ENCODE data around the gene TBX18. TPM values are rescaled to one million over a fixed set of nuclear protein-coding genes. Genes with fewer than 3 reads are reported as not detected.

The TBX18 gene
- total RNA-seq, 2 experiments from 2014 or later, result not detected

- DNase-seq (no peak), ATAC-seq (no peak)
- H3K4me3 Mint-ChIP-seq, result no peak overlapping the region
- peaks cover 1% of the 10 kb centered on the region for H3K27me3 Mint-ChIP-seq
- H3K36me3 Mint-ChIP-seq (ENCODE audit: low read depth), result no peaks in the 10 kb centered on the region
- H3K27ac Mint-ChIP-seq, result no peak overlapping the region
- intact Hi-C loops (cut with micrococcal nuclease), result no loop called here
- H3K4me1 Mint-ChIP-seq (ENCODE audit: low read depth), result no peaks in the 10 kb centered on the region
- TF ChIP-seq CTCF (IDR thresholded peaks at IDR 0.05), result no peak
- ChIA-PET POLR2A (no interaction called here), CTCF (no interaction called here)
- H3K9me3 Mint-ChIP-seq, result peaks cover 4% of the 10 kb centered on the region
Observed at GRCh38 chr6:84651583-84651982, 112.8 kb downstream of the TBX18 start.

GRCh38 chr6:84648444-84648843 lies 116.0 kb downstream of the TBX18 start:
- ChIA-PET POLR2A (no interaction called here), CTCF (no interaction called here)
- no peaks in the 10 kb centered on the region for H3K4me1 Mint-ChIP-seq (ENCODE audit: low read depth)
- intact Hi-C loops (cut with micrococcal nuclease), result no loop called here
- ATAC-seq (no peak), DNase-seq (no peak)
- H3K4me3 Mint-ChIP-seq, result no peak overlapping the region
- no peaks in the 10 kb centered on the region for H3K36me3 Mint-ChIP-seq (ENCODE audit: low read depth)
- H3K27me3 Mint-ChIP-seq, result peaks cover 1% of the 10 kb centered on the region
- no peak for TF ChIP-seq CTCF (IDR thresholded peaks at IDR 0.05)
- no peak overlapping the region for H3K27ac Mint-ChIP-seq
- peaks cover 4% of the 10 kb centered on the region for H3K9me3 Mint-ChIP-seq

- ChIA-PET POLR2A (no interaction called here), CTCF (no interaction called here)
- Mint-ChIP-seq H3K27ac (no peak overlapping the region), H3K27me3 (peaks cover 1% of the 10 kb centered on the region), H3K4me1 (ENCODE audit: low read depth) (no peaks in the 10 kb centered on the region), H3K9me3 (peaks cover 4% of the 10 kb centered on the region), H3K4me3 (no peak overlapping the region), H3K36me3 (ENCODE audit: low read depth) (no peaks in the 10 kb centered on the region)
- no peak for TF ChIP-seq CTCF (IDR thresholded peaks at IDR 0.05)
- ATAC-seq, result no peak
- DNase-seq, result no peak
- intact Hi-C loops (cut with micrococcal nuclease), result no loop called here
Observed at GRCh38 chr6:84645563-84646266, 118.7 kb downstream of the TBX18 start.

- Mint-ChIP-seq H3K4me3 (no peak overlapping the region), H3K36me3 (ENCODE audit: low read depth) (no peaks in the 10 kb centered on the region), H3K27me3 (peaks cover 1% of the 10 kb centered on the region), H3K4me1 (ENCODE audit: low read depth) (no peaks in the 10 kb centered on the region), H3K27ac (no peak overlapping the region), H3K9me3 (peaks cover 4% of the 10 kb centered on the region)
- ChIA-PET CTCF (no interaction called here), POLR2A (no interaction called here)
- no peak for DNase-seq
- no peak for ATAC-seq
- no peak for TF ChIP-seq CTCF (IDR thresholded peaks at IDR 0.05)
- intact Hi-C loops (cut with micrococcal nuclease), result no loop called here
Observed at GRCh38 chr6:84645000-84645399, 119.4 kb downstream of the TBX18 start.

GRCh38 chr6:84643778-84644177 lies 120.6 kb downstream of the TBX18 start:
- intact Hi-C loops (cut with micrococcal nuclease), result no loop called here
- H3K4me1 Mint-ChIP-seq (ENCODE audit: low read depth), result no peaks in the 10 kb centered on the region
- DNase-seq, result no peak
- H3K27ac Mint-ChIP-seq, result no peak overlapping the region
- H3K27me3 Mint-ChIP-seq, result peaks cover 1% of the 10 kb centered on the region
- H3K4me3 Mint-ChIP-seq, result no peak overlapping the region
- ATAC-seq, result no peak
- no peaks in the 10 kb centered on the region for H3K36me3 Mint-ChIP-seq (ENCODE audit: low read depth)
- POLR2A ChIA-PET, result no interaction called here
- no peak for TF ChIP-seq CTCF (IDR thresholded peaks at IDR 0.05)
- CTCF ChIA-PET, result no interaction called here
- H3K9me3 Mint-ChIP-seq, result peaks cover 4% of the 10 kb centered on the region
